Transverse colon (tissue), 4 donors: ENCODE data around the gene PDZRN3. TPM values are rescaled to one million over a fixed set of nuclear protein-coding genes. Genes with fewer than 3 reads are reported as not detected.
A peak's percentile ranks its signal among the peaks of the same experiment; 100 is the strongest.

Source experiments
- DNase-seq: peaks from one replicate; pipeline ENCODE4 v3.0.0-alpha.2; 2019
- H3K27ac ChIP-seq, 4 donors: fragments of 200-600 bp; sonication (generic); 2 replicates each; pipeline ENCODE4 v1.5.1; 2016 to 2018; ENCODE audit warnings: inconsistent platforms in 4 of 4
- H3K27me3 ChIP-seq: fragments of 200-600 bp; sonication (generic); 2 replicates; pipeline ENCODE4 v1.5.1; 2017; ENCODE audit warnings: inconsistent platforms
- H3K36me3 ChIP-seq, 4 donors: fragments of 200-600 bp; sonication (generic); 2 replicates each; pipeline ENCODE4 v1.5.1; 2017 to 2019; ENCODE audit warnings: inconsistent platforms in 4 of 4
- H3K4me1 ChIP-seq, 4 donors: fragments of 200-600 bp; sonication (generic); 2 replicates each; pipeline ENCODE4 v1.5.1; 2017 to 2020; ENCODE audit warnings: inconsistent platforms in 4 of 4
- H3K4me3 ChIP-seq, 4 donors: fragments of 200-600 bp; sonication (generic); 1 replicate in 1 of 4; 2 replicates in 3 of 4; pipeline versions ENCODE4 v1.5.1 to v1.6.1; 2017 to 2019; ENCODE audit warnings: inconsistent platforms in 4 of 4
- H3K9me3 ChIP-seq, 2 donors: fragments of 200-600 bp; sonication (generic); 2 replicates each; pipeline ENCODE4 v1.5.1; 2017 to 2019; ENCODE audit warnings: inconsistent platforms in 2 of 2
- EP300 ChIP-seq: sonication (generic); formaldehyde crosslinking; IDR thresholded peaks from one replicate; pipeline ENCODE4 v1.6.1; 2017; ENCODE audit warnings: antibody characterized with exemption, low read depth
- POLR2A ChIP-seq: fragments of 450-650 bp; IDR thresholded peaks from one replicate; pipeline ENCODE4 v1.6.1; 2016; ENCODE audit warnings: antibody characterized with exemption, mild to moderate bottlenecking, moderate library complexity
- POLR2AphosphoS5 ChIP-seq, 3 donors: sonication (generic); formaldehyde crosslinking; IDR thresholded peaks; one replicate each; pipeline ENCODE4 v1.6.1; 2016; ENCODE audit warnings: antibody characterized with exemption in 3 of 3
- WGBS, 2 donors: methylation state at CpG; one replicate each; pipeline ENCODE4 v1.1.5; 2018; ENCODE audit warnings: low coverage in 1 of 2; 5-methylcytosine and 5-hydroxymethylcytosine counted together
- in situ Hi-C, 4 donors: fragments of 200-750 bp; cut with MboI; loops; one replicate each; pipeline versions ENCODE4 v1.15.0 to v1.15.1; 2017; ENCODE audit warnings: low sequenced_read_pairs in 3 of 4, low pct_ligation_motif_present in 1 of 4, low pct_unique_long_range_greater_than_20kb in 1 of 4
- intact Hi-C: fragments of 100-400 bp; cut with DNase I; formaldehyde crosslinking; loops from one replicate; pipeline ENCODE4 v1.15.1; 2023; ENCODE audit warnings: low total_unique reads
- total RNA-seq, 4 donors: library from RNA; depleted of rRNA; stranded (reverse); fragments of >200 nt; gene quantifications; one replicate each; pipeline ENCODE4 v1.1.0, GENCODE V29; 2016
- TF ChIP-seq, protein P1 (sequence below), 5 experiments: fragments of 200-600 bp in 3 of 5; fragments of 450-650 bp in 2 of 5; sonication (generic) in 3 of 5; IDR thresholded peaks; 1 replicate in 2 of 5; 2 replicates in 3 of 5; pipeline ENCODE4 v1.5.1; 2016 to 2017; ENCODE audit warnings: antibody characterized with exemption in 5 of 5, inconsistent platforms in 3 of 5, mild to moderate bottlenecking in 2 of 5, moderate library complexity in 1 of 5

Gene PDZRN3
- total RNA-seq, 4 donors from 2014 or later: 31.9 to 191 (median 75.3) TPM

- DNase-seq: no peak
- no peaks in the 10 kb centered on the region for H3K27me3 ChIP-seq
- 82 to 91% methylated on average over 1 to 3 of the region's 3 CpGs for WGBS, 2 donors
- H3K4me3 ChIP-seq: no peak overlapping the region
- in situ Hi-C loops (loop anchor here in 1 of 4 donors (25.0 kb wide), 1 partner anchor 87 kb away; no protein-coding TSS in a partner anchor), intact Hi-C loops (loop anchor here (5.0 kb wide), 1 partner anchor 77 kb away; no protein-coding TSS in a partner anchor)
- H3K9me3 ChIP-seq: no peaks in the 10 kb centered on the region
- H3K36me3 ChIP-seq: no peaks in the 10 kb centered on the region
- H3K4me1 ChIP-seq: peaks cover 0 to 25% (median 15%) of the 10 kb centered on the region in 4 donors
- TF ChIP-seq EP300 (no peak), POLR2AphosphoS5 (IDR thresholded peaks at IDR 0.05) (peak in 1 of 3 donors; percentile 16)
- H3K27ac ChIP-seq: peak overlapping the region; percentile 46 to 75 (median 66)
Observed at GRCh38 chr3:73599605-73600004, 25.1 kb downstream of the PDZRN3 start.

GRCh38 chr3:73597476-73597875 lies 27.3 kb downstream of the PDZRN3 start:
- TF ChIP-seq EP300 (no peak), POLR2A (no peak), POLR2AphosphoS5 (IDR thresholded peaks at IDR 0.05) (no peak)
- TF ChIP-seq, protein P1, sequence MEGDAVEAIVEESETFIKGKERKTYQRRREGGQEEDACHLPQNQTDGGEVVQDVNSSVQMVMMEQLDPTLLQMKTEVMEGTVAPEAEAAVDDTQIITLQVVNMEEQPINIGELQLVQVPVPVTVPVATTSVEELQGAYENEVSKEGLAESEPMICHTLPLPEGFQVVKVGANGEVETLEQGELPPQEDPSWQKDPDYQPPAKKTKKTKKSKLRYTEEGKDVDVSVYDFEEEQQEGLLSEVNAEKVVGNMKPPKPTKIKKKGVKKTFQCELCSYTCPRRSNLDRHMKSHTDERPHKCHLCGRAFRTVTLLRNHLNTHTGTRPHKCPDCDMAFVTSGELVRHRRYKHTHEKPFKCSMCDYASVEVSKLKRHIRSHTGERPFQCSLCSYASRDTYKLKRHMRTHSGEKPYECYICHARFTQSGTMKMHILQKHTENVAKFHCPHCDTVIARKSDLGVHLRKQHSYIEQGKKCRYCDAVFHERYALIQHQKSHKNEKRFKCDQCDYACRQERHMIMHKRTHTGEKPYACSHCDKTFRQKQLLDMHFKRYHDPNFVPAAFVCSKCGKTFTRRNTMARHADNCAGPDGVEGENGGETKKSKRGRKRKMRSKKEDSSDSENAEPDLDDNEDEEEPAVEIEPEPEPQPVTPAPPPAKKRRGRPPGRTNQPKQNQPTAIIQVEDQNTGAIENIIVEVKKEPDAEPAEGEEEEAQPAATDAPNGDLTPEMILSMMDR (IDR thresholded peaks at IDR 0.05): no peak
- H3K36me3 ChIP-seq: no peaks in the 10 kb centered on the region
- no peak for DNase-seq
- in situ Hi-C loops: no loop called here
- no peaks in the 10 kb centered on the region for H3K27me3 ChIP-seq
- intact Hi-C loops: no loop called here
- H3K27ac ChIP-seq: peak overlapping the region in 3 of 4 donors; percentile 11 to 73 (median 27)
- no peak overlapping the region for H3K4me3 ChIP-seq
- H3K9me3 ChIP-seq: no peaks in the 10 kb centered on the region
- WGBS, 2 donors: 64 to 82% methylated on average over 3 of the region's 3 CpGs
- H3K4me1 ChIP-seq: peaks cover 0 to 18% (median 10%) of the 10 kb centered on the region in 4 donors

DNA sequence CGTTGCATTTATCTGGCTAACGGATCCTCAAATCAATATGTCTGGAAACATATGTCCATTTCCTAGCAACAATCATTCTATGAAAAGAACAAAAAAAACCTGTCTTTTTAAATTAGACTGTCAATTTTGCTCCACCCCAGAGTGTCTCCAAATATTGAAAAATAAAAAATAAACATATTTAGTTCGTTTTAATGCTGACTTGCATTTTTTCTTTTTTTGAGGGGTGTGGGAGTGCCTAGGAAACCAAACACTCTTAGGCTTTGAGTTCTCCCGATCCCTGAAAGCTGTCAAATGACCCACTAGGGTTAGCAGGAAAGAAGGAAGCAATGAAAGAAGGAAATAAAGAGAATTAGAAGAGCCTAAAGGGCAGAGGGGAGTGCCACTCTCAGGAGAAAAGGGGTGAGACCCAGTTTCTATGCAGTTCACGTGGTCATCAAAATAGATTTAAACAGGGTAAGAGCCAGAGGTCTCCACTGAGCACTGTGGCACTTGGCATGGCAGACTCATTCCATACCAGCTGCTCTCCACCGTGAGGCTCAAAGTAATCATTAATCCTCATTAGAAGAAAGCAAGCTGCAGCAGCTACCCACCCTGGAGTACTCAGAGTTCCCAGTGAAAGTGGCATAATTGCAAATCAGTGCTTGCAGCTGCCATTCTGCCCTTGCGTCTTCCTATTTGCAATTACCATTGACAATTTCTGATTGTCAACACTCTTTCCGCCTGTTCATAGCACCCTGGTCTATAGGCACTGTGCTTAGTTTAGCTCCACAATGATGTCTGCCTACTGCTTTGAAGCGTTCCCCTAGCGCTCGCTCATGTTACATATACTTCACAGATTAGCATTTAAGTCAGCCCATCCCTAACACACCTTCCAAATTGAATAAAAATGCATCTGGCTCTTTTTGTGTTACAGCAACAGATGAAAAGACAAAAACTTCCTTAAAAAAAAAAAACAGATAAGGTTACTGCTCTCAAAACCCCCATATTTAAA lies 32.3 kb downstream of the PDZRN3 start:
- WGBS, 2 donors: 76 to 79% methylated on average over 11 of the region's 11 CpGs
- TF ChIP-seq POLR2AphosphoS5 (IDR thresholded peaks at IDR 0.05): no peak
- TF ChIP-seq POLR2A: no peak
- TF ChIP-seq, protein P1 (IDR thresholded peaks at IDR 0.05): no peak
- no peak for TF ChIP-seq EP300
- no peak for DNase-seq
- no peaks in the 10 kb centered on the region for H3K9me3 ChIP-seq
- H3K4me3 ChIP-seq: no peak overlapping the region
- H3K4me1 ChIP-seq: peaks cover 0 to 11% (median 2%) of the 10 kb centered on the region in 4 donors
- intact Hi-C loops (no loop called here), in situ Hi-C loops (no loop called here)
- H3K36me3 ChIP-seq: no peaks in the 10 kb centered on the region
- no peaks in the 10 kb centered on the region for H3K27me3 ChIP-seq
- no peak overlapping the region for H3K27ac ChIP-seq

DNA sequence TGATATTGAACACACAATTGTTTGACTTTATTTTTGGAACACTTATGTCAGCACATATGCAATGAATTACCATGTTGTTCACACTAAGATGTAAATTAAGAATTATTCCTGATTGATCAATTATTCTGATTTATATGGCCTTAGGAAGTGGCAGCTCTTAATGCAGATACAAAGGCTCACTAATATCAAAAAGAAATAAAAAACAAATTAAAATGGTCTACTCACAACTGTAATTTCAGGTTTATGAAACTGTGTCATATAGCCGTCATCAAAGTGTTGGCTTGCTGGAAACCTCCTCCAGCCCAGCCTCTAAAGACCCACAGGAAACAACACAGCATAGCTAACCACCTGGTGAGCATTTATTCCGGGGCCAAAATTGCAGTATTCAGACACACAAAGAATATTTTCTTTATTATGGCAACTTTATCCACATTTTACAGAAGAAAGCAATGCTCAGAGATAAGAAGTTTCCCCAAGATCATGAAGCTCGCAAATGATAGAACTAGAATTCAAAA lies 33.4 kb downstream of the PDZRN3 start:
- H3K9me3 ChIP-seq: no peaks in the 10 kb centered on the region
- H3K36me3 ChIP-seq: no peaks in the 10 kb centered on the region
- H3K27me3 ChIP-seq: no peaks in the 10 kb centered on the region
- DNase-seq: no peak
- H3K4me1 ChIP-seq: peaks cover 0 to 11% (median 2%) of the 10 kb centered on the region in 4 donors
- intact Hi-C loops: no loop called here
- TF ChIP-seq POLR2AphosphoS5 (IDR thresholded peaks at IDR 0.05): no peak
- TF ChIP-seq, protein P1 (IDR thresholded peaks at IDR 0.05): no peak
- no peak for TF ChIP-seq POLR2A
- TF ChIP-seq EP300: no peak
- 65 to 69% methylated on average over 3 of the region's 3 CpGs for WGBS, 2 donors
- H3K27ac ChIP-seq: no peak overlapping the region
- no peak overlapping the region for H3K4me3 ChIP-seq
- in situ Hi-C loops: no loop called here
